Mesendoderm (in vitro differentiated cells): Measurements from ENCODE around the gene ATP10A. TPM values are rescaled to one million over a fixed set of nuclear protein-coding genes. Genes with fewer than 3 reads are reported as not detected.

Experiments
- small RNA-seq: library from polyadenylated mRNA; stranded (forward); fragments of <200 nt; extraction: miRNeasy Mini kit (QIAGEN cat#:217004); gene quantifications from one replicate; pipeline ENCODE3, GENCODE V24; 2013; ENCODE audit not compliant: insufficient read depth

Gene ATP10A

Small RNA genes lying within 50 kb of the gene (small RNA-seq; reads per million reads assigned to genes)
- gene MIR4715 (not detected), gene RNA5SP390 (not detected)
